ENCODE results near the gene BAIAP3.
"Not testable (repeated sequence)": the region's sequence is repeated elsewhere in the genome, so short reads cannot be mapped to it uniquely, and the experiment has no call there.

BAIAP3 gene

DNA sequence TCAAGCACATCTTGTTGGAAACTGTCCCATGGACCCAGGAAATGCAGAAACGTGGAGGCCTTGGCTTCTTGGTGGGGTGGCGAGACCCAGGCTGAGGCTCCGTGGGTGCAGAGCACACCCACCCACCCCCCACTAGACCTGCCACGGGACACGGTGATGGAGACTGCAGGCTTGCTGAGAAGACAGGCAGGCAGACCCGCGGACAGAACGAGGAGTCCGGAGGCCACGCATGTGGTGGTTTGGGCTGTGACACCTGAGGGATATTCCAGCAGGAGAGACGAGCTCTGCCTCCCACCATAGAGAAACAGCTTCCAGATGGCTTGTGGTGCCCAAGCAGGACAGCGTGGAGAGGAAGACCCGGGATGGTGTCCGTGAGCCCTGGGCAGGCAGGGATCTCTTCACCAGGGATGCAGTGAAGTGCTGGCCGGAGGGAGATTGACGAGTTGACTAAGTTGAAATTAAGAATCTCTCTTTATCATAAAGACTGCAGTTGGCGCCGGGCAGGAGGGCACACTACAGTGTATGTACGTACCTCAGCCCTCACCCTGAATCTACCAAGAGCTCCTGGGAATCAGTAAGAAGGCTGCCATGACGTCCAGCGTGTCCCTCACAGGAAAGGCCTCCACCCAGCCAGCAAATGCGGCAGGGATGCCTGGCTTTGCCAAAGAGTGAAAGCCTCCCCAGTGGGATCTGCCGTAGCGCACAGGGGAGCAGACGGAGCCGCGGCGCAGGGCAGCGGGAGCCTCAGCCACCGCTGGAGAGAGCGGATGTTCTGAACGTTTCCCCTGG is 15.8 kb upstream of the BAIAP3 start:
- no peak for DNase-seq (ENCODE audit: low read depth, low spot score)

DNA sequence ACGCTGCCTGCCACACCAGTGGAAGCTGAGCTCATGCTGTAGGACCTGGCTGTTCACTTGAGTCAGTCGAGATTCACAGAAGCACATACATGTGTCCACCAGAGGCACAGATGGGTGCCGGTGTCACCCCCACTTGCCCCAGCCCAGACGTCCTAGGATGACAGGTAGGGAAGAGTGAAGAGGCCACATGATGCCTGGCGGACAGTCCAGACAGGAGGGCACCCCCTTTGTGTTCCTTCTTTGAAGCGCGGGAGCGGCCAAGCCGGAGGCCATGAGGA is 15.2 kb upstream of the BAIAP3 start:
- DNase-seq (ENCODE audit: low read depth, low spot score), result no peak

DNA sequence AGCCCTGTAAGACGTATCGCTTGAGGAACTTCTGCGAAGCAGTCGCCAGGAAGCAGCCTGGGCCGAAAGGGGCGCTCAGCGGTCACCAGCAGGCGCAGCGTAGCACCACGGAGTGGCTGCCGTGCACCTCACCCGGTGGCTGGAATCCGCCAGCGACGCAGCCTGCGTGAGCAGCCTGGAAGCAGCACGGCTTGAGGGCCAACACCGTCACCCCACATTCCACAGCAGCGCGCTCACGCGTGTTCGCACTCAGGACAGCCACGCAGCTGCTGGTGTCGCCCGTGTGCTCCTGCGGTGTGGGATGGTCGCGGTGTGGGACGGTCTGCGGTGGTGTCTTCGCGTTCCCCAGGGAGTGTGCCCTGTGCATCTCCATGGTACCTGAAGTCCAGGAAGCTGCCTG is 14.4 kb upstream of the BAIAP3 start:
- DNase-seq (ENCODE audit: low read depth, low spot score), result no peak

DNA sequence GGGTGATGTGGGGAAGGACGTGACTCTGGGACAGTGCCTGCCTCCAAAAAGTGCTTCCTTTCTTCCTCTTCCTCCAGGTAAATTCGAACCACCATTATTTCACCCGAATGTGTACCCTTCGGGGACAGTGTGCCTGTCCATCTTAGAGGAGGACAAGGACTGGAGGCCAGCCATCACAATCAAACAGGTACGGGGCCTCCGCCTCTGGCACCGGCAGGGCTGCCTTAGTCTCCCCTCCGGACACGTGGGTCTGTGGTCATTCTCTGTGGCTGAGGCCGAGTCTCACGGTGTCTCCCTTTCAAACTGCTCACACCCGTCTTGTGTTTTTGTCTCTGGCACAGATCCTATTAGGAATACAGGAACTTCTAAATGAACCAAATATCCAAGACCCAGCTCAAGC is 13.3 kb upstream of the BAIAP3 start:
- no peak for DNase-seq (ENCODE audit: low read depth, low spot score)

DNA sequence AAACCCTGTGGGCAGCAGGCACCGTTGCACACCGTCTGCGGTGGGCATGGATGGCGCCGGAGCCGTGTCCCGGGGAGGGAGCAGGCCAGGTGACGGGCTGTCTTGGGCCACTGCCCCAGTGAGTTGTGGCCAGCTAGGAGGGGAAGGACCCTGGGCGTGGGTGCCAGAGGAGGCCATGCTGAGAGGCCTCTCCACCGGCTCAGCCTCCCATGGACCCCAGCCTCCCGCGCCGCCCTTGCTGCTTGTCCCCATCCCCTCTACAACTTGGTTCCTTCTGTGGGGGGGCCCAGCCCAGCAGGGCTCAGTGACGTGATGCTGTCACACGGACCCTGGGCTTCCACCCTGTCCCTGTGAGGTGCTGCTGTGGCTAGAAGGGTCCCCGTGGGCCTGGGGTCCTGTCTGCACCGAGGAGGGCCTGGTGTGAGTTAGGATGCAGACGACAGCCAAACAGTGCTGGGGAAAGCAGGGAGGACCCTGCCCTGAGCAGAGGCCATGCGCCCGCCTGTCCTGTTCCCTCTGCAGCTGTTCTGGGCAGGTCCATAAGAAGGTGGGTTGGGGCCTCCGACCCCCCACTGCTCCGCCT is 12.7 kb upstream of the BAIAP3 start:
- no peak for DNase-seq (ENCODE audit: low read depth, low spot score)

GRCh38 chr16:1322407-1322806 is 11.0 kb upstream of the BAIAP3 start:
- no peak for DNase-seq (ENCODE audit: low read depth, low spot score)

- DNase-seq (ENCODE audit: low read depth, low spot score), result peak; percentile 52
Observed at GRCh38 chr16:1323296-1324239, 9.9 kb upstream of the BAIAP3 start.

- no peak for DNase-seq (ENCODE audit: low read depth, low spot score)
Observed at GRCh38 chr16:1324286-1324826, 9.1 kb upstream of the BAIAP3 start.

GRCh38 chr16:1325261-1325660 is 8.2 kb upstream of the BAIAP3 start:
- DNase-seq (ENCODE audit: low read depth, low spot score), result no peak

DNA sequence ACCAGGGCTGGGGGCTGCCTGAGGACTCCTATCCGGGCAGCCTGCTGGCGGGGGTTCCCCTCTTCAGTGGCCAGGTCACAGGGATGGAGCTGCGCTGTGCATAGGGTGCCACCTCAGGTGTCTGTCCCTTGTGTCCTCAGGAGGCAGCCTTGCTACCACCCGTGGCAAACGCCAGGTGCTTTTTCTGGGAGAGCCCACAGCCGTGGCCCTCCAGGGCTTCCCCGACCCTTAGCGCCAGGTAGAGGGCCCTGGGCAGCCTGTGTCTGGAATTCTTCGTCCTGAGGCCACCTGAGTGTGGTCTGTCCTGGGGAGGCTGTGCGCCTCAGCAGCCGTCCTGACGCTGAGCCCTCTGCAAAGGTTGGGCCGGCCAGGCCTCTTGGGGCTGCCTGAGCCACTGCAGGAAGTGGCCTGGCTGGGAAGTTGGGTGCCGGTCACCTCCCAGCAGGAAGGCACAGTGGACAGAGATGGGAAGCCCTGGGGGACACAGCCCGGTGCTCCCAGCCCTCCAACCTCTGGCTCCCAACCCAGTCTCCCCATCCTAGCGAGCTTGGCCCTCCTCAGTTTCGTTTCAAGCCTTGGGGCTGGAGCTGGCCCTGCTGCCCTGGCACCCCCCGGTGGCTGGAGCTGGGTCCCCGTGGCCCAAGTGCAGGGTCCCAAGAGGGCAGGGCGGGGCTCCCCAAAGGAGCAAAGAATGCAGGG is 7.6 kb upstream of the BAIAP3 start:
- DNase-seq (ENCODE audit: low read depth, low spot score), result no peak

GRCh38 chr16:1326391-1326790 is 7.1 kb upstream of the BAIAP3 start:
- no peak for DNase-seq (ENCODE audit: low read depth, low spot score)

DNA sequence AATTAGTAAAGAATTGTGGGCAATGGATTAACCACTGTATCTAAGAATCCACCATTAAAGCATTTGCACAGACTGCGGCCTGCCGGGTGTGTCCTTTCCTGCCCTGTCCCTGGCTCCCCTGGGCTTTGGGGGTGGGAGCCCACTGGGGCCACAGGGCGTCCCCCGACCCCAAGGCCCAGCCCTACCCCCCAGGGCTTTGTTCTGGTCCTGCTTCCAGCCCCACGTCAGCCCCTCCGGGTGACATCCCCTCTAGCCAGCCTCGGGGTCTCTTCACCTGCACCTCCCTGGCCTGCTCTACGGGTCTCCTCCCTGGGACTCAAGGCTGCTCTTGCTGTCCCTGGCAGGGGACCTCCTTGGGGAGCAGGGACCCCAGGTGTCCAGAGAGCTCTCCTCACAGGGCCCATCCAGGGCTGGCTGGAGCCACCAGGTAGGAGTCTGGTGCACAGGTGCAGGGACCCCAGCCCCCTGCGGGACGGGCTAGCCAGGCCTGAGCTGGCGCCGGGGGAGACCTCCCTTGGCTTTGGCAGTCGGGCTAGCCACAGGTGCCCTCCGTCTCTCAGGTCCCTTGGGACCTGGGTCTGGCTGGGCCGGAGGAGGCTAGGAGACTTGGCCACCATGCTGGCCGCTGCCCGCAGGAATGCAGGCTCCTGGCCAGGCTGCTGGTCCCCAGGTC is 6.4 kb upstream of the BAIAP3 start:
- no peak for DNase-seq (ENCODE audit: low read depth, low spot score)

GRCh38 chr16:1327619-1327947 is 5.9 kb upstream of the BAIAP3 start:
- no peak for DNase-seq (ENCODE audit: low read depth, low spot score)

GRCh38 chr16:1328136-1328535 is 5.3 kb upstream of the BAIAP3 start:
- DNase-seq (ENCODE audit: low read depth, low spot score), result not testable (repeated sequence)

- DNase-seq (ENCODE audit: low read depth, low spot score), result not testable (repeated sequence)
Observed at GRCh38 chr16:1328961-1329360, 4.5 kb upstream of the BAIAP3 start.

GRCh38 chr16:1330260-1330914 is 3.1 kb upstream of the BAIAP3 start:
- DNase-seq (ENCODE audit: low read depth, low spot score), result no peak

DNA sequence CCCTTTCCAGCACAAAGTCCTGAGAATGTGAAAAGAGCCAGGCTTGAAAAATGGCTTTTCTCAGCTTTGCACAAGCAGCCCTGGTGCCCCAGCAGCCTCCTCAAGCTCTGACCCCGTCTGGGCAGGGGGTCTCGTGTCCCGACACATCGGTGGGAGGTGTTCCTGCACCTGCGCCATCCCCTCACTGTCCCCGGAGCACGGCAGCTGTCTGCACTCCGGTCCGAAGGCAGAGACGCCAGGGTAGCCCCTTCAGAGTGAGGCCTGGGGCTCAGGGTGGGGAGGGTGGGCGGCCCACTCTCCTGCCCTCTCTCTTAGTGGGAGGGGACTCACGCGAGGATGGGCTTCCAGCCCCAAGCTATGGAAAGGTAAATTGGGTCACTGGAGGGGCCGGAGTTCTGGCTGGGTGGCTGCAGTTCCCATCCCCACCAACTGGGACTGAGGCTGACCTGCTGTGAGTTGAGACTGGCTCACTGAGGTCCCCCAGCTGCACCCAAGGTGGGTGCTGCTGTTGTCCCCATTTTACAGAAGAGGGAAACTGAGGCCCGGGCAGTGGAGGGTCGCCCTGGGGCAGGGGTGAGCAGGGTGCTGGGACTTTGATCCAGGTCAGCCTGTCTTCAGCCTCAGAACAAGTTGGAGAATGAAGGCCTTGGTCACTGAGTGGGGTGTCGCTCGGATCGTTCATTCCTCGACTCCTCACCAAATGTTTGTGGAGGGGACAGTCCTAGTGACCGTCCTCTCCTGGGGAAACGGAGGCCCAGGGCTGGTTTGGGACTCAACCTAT is 2.3 kb upstream of the BAIAP3 start:
- no peak for DNase-seq (ENCODE audit: low read depth, low spot score)

- peak; percentile 73 for DNase-seq (ENCODE audit: low read depth, low spot score)
Observed at GRCh38 chr16:1331712-1332617, 1.5 kb upstream of the BAIAP3 start.

DNA sequence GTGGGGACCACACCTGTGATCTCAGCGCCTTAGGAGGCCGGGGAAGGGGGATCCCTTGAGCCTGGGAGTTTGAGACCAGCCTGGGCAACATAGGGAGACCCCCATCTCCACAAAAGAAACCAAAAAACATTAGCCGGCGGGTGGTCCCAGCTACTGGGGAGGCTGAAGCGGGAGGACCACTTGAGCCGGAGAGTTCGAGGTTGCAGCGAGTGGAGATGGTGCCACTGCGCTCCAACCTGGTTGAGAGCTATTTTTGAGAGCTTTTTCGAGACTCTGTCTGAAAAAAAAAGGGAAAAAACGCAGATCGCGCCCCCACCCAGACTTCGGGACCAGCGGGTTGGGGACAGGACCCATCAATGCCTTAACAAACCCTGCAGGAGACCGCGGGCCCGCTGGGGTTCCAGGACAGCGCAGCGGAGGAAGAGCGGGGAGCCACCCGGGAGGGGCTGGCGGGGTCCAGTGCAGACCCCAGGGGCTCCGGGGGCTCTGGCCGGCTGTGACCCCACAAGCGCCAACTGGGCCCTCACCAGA is 762 bp upstream of the BAIAP3 start:
- no peak for DNase-seq (ENCODE audit: low read depth, low spot score)
